ENCODE data around the gene FKBP5.

Gene FKBP5

DNA sequence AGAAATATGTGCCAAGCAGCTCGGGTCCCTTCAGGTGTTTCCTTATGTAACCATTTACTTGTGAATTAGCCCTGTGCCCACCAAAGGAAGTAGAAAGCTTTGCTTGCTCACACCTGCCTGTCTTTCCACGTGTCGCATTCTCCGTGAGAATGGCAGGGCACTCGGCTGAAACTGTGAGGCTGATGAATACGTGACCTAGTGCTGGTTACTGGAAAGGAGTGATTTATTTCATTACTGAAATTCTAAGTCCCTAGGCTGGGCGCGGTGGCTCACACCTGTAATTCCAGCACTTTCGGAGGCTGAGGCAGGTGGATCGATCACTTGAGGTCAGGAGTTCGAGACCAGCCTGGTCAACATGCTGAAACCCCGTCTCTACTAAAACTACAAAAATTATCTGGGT is 130.1 kb downstream of the FKBP5 start:
- Histone ChIP-seq H3K4me2 (ENCODE audit: low read depth, low read length) (no peak overlapping the region), H3K9me2 (replicated peaks; ENCODE audit: insufficient read depth, low read length) (no peaks in the 10 kb centered on the region), H3K4me1 (ENCODE audit: low read length) (no peaks in the 10 kb centered on the region), H3F3A (ENCODE audit: insufficient read depth, low read length) (no peaks in the 10 kb centered on the region), H3K79me2 (ENCODE audit: low read length) (no peaks in the 10 kb centered on the region), H3K27ac (ENCODE audit: low read length) (no peak overlapping the region), H3K27me3 (replicated peaks; ENCODE audit: insufficient read depth, low read length) (no peaks in the 10 kb centered on the region), H3K4me3 (ENCODE audit: low read length) (no peak overlapping the region), H3K36me3 (replicated peaks; ENCODE audit: insufficient read depth, low read length) (no peaks in the 10 kb centered on the region), H3K9ac (ENCODE audit: low read length) (no peak overlapping the region), H4K20me1 (ENCODE audit: insufficient read depth, low read length) (no peaks in the 10 kb centered on the region), H3K9me3 (replicated peaks; ENCODE audit: insufficient read depth, low read length) (no peaks in the 10 kb centered on the region), H2AFZ (ENCODE audit: low read length) (no peak overlapping the region)
- TF ChIP-seq EZH2phosphoT487 (IDR thresholded peaks at IDR 0.05; ENCODE audit: low read length) (no peak), EZH2 (optimal IDR thresholded peaks at IDR 0.05; ENCODE audit: low read depth, low read length) (no peak)
- TF ChIP-seq, protein P1, sequence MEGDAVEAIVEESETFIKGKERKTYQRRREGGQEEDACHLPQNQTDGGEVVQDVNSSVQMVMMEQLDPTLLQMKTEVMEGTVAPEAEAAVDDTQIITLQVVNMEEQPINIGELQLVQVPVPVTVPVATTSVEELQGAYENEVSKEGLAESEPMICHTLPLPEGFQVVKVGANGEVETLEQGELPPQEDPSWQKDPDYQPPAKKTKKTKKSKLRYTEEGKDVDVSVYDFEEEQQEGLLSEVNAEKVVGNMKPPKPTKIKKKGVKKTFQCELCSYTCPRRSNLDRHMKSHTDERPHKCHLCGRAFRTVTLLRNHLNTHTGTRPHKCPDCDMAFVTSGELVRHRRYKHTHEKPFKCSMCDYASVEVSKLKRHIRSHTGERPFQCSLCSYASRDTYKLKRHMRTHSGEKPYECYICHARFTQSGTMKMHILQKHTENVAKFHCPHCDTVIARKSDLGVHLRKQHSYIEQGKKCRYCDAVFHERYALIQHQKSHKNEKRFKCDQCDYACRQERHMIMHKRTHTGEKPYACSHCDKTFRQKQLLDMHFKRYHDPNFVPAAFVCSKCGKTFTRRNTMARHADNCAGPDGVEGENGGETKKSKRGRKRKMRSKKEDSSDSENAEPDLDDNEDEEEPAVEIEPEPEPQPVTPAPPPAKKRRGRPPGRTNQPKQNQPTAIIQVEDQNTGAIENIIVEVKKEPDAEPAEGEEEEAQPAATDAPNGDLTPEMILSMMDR (IDR thresholded peaks at IDR 0.05; ENCODE audit: low read length) = no peak
- DNase-seq = no peak

DNA sequence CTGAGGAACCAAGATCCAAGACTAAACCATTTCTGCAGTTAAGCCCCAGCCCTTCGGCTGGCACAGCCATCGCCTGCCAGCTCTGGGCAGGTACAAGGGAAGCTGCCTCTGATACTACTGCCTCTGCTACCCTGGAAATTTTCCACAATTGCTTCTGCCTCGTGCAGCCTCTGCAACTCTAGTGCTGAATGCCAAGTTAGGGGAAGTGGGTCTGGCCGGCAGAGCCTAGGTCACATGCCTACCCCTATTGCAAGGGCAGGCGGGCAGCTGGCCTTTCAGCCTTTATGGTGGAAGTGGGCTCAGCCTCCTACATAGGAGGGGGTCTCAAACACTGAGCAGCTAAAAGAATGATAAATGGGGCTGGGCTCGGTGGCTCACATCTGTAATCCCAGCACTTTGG is 131.5 kb downstream of the FKBP5 start:
- Histone ChIP-seq H3K4me3 (ENCODE audit: low read length) (no peak overlapping the region), H3K4me2 (ENCODE audit: low read depth, low read length) (no peak overlapping the region), H3K27ac (ENCODE audit: low read length) (no peak overlapping the region), H3K79me2 (ENCODE audit: low read length) (no peaks in the 10 kb centered on the region), H3K9me2 (replicated peaks; ENCODE audit: insufficient read depth, low read length) (no peaks in the 10 kb centered on the region), H3K4me1 (ENCODE audit: low read length) (no peaks in the 10 kb centered on the region), H3K9ac (ENCODE audit: low read length) (no peak overlapping the region), H4K20me1 (ENCODE audit: insufficient read depth, low read length) (no peaks in the 10 kb centered on the region), H2AFZ (ENCODE audit: low read length) (no peak overlapping the region), H3K36me3 (replicated peaks; ENCODE audit: insufficient read depth, low read length) (no peaks in the 10 kb centered on the region), H3F3A (ENCODE audit: insufficient read depth, low read length) (no peaks in the 10 kb centered on the region), H3K27me3 (replicated peaks; ENCODE audit: insufficient read depth, low read length) (no peaks in the 10 kb centered on the region), H3K9me3 (replicated peaks; ENCODE audit: insufficient read depth, low read length) (no peaks in the 10 kb centered on the region)
- TF ChIP-seq EZH2 (optimal IDR thresholded peaks at IDR 0.05; ENCODE audit: low read depth, low read length) (no peak), EZH2phosphoT487 (IDR thresholded peaks at IDR 0.05; ENCODE audit: low read length) (no peak)
- TF ChIP-seq, protein P1 (IDR thresholded peaks at IDR 0.05; ENCODE audit: low read length) = no peak
- no peak for DNase-seq

DNA sequence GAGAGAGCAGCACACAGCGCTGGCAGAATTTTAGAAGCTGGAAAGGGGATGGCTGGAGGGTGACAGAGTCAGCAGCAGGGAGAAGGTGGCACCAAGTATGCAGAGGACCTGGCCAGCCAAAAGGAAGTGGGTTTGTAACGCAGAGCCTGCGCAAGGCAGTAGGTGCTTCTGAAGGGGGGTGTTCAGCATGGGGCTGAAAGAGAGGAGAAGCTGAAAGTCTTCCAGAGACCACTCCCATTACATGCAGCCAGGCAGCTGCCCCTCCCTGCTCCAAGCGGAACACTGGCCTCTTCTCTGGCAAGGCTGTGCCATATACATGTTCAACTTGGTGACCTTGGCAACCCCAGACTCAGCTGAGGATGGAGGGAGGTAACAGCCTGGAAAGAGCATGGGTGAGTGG is 133.9 kb downstream of the FKBP5 start:
- Histone ChIP-seq H3K4me2 (ENCODE audit: low read depth, low read length) (no peak overlapping the region), H3F3A (ENCODE audit: insufficient read depth, low read length) (no peaks in the 10 kb centered on the region), H3K27me3 (replicated peaks; ENCODE audit: insufficient read depth, low read length) (no peaks in the 10 kb centered on the region), H3K9ac (ENCODE audit: low read length) (no peak overlapping the region), H3K4me3 (ENCODE audit: low read length) (no peak overlapping the region), H2AFZ (ENCODE audit: low read length) (no peak overlapping the region), H3K9me2 (replicated peaks; ENCODE audit: insufficient read depth, low read length) (no peaks in the 10 kb centered on the region), H3K9me3 (replicated peaks; ENCODE audit: insufficient read depth, low read length) (no peaks in the 10 kb centered on the region), H3K36me3 (replicated peaks; ENCODE audit: insufficient read depth, low read length) (no peaks in the 10 kb centered on the region), H4K20me1 (ENCODE audit: insufficient read depth, low read length) (no peaks in the 10 kb centered on the region), H3K79me2 (ENCODE audit: low read length) (no peaks in the 10 kb centered on the region), H3K4me1 (ENCODE audit: low read length) (no peaks in the 10 kb centered on the region), H3K27ac (ENCODE audit: low read length) (no peak overlapping the region)
- TF ChIP-seq EZH2phosphoT487 (IDR thresholded peaks at IDR 0.05; ENCODE audit: low read length) (no peak), EZH2 (optimal IDR thresholded peaks at IDR 0.05; ENCODE audit: low read depth, low read length) (no peak)
- no peak for DNase-seq

DNA sequence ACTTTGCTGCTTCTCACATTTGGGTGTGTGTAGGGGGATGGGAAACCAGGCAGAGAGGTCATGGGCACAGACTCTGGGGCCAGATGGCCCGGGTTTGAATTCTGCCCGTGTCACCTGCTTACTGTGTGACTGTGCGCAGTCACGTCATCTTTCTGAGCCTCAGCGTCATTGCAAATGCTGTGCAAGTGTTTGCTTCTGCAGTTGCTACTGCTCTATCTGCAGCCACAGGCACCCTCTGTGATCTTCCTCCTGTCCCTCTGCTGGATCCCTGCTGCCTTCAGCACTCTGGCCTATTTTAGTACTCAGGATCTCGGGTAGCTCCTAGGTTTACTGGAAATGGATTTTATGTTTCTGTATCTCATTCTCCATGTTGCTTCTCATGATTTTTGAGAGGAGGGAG is 135.4 kb downstream of the FKBP5 start:
- Histone ChIP-seq H3K79me2 (ENCODE audit: low read length) (no peaks in the 10 kb centered on the region), H4K20me1 (ENCODE audit: insufficient read depth, low read length) (no peaks in the 10 kb centered on the region), H3K4me3 (ENCODE audit: low read length) (no peak overlapping the region), H3K9me2 (replicated peaks; ENCODE audit: insufficient read depth, low read length) (no peaks in the 10 kb centered on the region), H3F3A (ENCODE audit: insufficient read depth, low read length) (no peaks in the 10 kb centered on the region), H3K4me1 (ENCODE audit: low read length) (no peaks in the 10 kb centered on the region), H3K9ac (ENCODE audit: low read length) (no peak overlapping the region), H3K36me3 (replicated peaks; ENCODE audit: insufficient read depth, low read length) (no peaks in the 10 kb centered on the region), H3K27ac (ENCODE audit: low read length) (no peak overlapping the region), H3K4me2 (ENCODE audit: low read depth, low read length) (no peak overlapping the region), H3K27me3 (replicated peaks; ENCODE audit: insufficient read depth, low read length) (no peaks in the 10 kb centered on the region), H3K9me3 (replicated peaks; ENCODE audit: insufficient read depth, low read length) (no peaks in the 10 kb centered on the region), H2AFZ (ENCODE audit: low read length) (no peak overlapping the region)
- DNase-seq = no peak
- TF ChIP-seq EZH2 (optimal IDR thresholded peaks at IDR 0.05; ENCODE audit: low read depth, low read length) (no peak), EZH2phosphoT487 (IDR thresholded peaks at IDR 0.05; ENCODE audit: low read length) (no peak)
- TF ChIP-seq, protein P1 (IDR thresholded peaks at IDR 0.05; ENCODE audit: low read length) = no peak

All from MM.1S (cell line).